ENCODE results near the gene MRFAP1L1. TPM values are rescaled to one million over a fixed set of nuclear protein-coding genes. Genes with fewer than 3 reads are reported as not detected.
A peak's percentile ranks its signal among the peaks of the same experiment; 100 is the strongest.

The MRFAP1L1 gene
- total and polyA plus RNA-seq, 7 experiments from 2014 or later = 24.8 to 160 (median 116) TPM

DNA sequence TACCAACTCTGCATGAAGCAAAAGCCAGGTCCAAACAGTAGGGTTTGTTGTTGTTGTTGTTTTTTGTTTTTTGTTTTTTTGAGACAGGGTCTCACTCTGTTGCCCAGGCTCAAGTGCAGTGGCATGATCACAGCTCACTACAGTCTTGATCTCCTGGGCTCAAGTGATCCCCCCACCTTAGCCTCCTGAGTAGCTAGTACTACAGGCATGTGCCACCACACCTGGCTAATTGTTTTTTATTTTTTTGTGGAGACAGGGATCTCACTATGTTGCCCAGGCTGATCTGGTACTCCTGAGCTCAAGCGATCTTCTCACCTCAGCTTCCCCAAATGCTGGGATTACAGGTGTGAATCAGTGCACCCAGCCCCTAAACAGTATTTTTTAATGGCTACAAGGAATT, 9.8 kb downstream of the MRFAP1L1 start:
- Histone ChIP-seq H3K4me3 (ENCODE audit: low read length) (no peak overlapping the region), H3K4me1 (ENCODE audit: control insufficient read depth in 2 of 2, insufficient read depth in 2 of 2, low read length in 2 of 2) (peaks cover 49 to 61% of the 10 kb centered on the region in 2 donors), H3K36me3 (ENCODE audit: control insufficient read depth in 2 of 3, insufficient read depth in 3 of 3, low read length in 3 of 3) (peaks cover 0 to 17% (median 0%) of the 10 kb centered on the region in 3 experiments), H3K27ac (ENCODE audit: low read depth, low read length) (peak overlapping the region; percentile 39), H3K9me3 (ENCODE audit: control insufficient read depth in 2 of 3, low read length in 3 of 3) (no peaks in the 10 kb centered on the region), H3K27me3 (ENCODE audit: control insufficient read depth in 2 of 2, insufficient read depth in 2 of 2, low read length in 2 of 2) (no peaks in the 10 kb centered on the region)
- Mint-ChIP-seq H3K9me3 (peaks cover 0 to 3% (median 0%) of the 10 kb centered on the region in 11 donors), H3K36me3 (peaks cover 5 to 43% (median 26%) of the 10 kb centered on the region in 5 donors), H3K4me1 (peaks cover 39 to 73% (median 68%) of the 10 kb centered on the region in 7 donors), H3K4me3 (peak overlapping the region in 8 of 10 donors; percentile 42 to 79 (median 68)), H3K27me3 (no peaks in the 10 kb centered on the region), H3K27ac (peak overlapping the region; percentile 72 to 98 (median 90))
- DNase-seq (no peak), ATAC-seq (no peak)
- POLR2A ChIA-PET = interaction anchor here (1.0 to 23.6 kb wide), 6 partner anchors 10 to 368 kb away, joined by 3 to 696 read pairs (median 26); partner anchors contain the start of genes BLOC1S4, GRPEL1 and MRFAP1L1
- intact Hi-C loops (cut with micrococcal nuclease) = loop anchor here in 1 of 2 donors (1.0 kb wide), 1 partner anchor 10 kb away; no protein-coding TSS in a partner anchor
- CTCF ChIA-PET = interaction anchor here (0.6 to 5.3 kb wide), 6 partner anchors 9 to 25 kb away, joined by 3 to 45 read pairs (median 6); no protein-coding TSS in a partner anchor

GRCh38 chr4:6699388-6699787, 10.3 kb downstream of the MRFAP1L1 start:
- peaks cover 0 to 3% (median 0%) of the 10 kb centered on the region in 11 donors for H3K9me3 Mint-ChIP-seq
- H3K4me3 Mint-ChIP-seq = peak overlapping the region; percentile 0 to 79 (median 66)
- Histone ChIP-seq H3K36me3 (ENCODE audit: control insufficient read depth in 2 of 3, insufficient read depth in 3 of 3, low read length in 3 of 3) (peaks cover 0 to 16% (median 0%) of the 10 kb centered on the region in 3 experiments), H3K9me3 (ENCODE audit: control insufficient read depth in 2 of 3, low read length in 3 of 3) (no peaks in the 10 kb centered on the region), H3K27ac (ENCODE audit: low read depth, low read length) (peak overlapping the region; percentile 39), H3K27me3 (ENCODE audit: control insufficient read depth in 2 of 2, insufficient read depth in 2 of 2, low read length in 2 of 2) (no peaks in the 10 kb centered on the region), H3K4me1 (ENCODE audit: control insufficient read depth in 2 of 2, insufficient read depth in 2 of 2, low read length in 2 of 2) (peaks cover 54 to 61% of the 10 kb centered on the region in 2 donors), H3K4me3 (ENCODE audit: low read length) (no peak overlapping the region)
- no peaks in the 10 kb centered on the region for H3K27me3 Mint-ChIP-seq
- intact Hi-C loops (cut with micrococcal nuclease) = loop anchor here in 1 of 2 donors (1.0 kb wide), 1 partner anchor 9 kb away; no protein-coding TSS in a partner anchor
- H3K36me3 Mint-ChIP-seq = peaks cover 3 to 38% (median 21%) of the 10 kb centered on the region in 5 donors
- no peak for ATAC-seq
- peaks cover 41 to 73% (median 68%) of the 10 kb centered on the region in 7 donors for H3K4me1 Mint-ChIP-seq
- DNase-seq = no peak
- ChIA-PET POLR2A (interaction anchor here (1.2 to 23.6 kb wide), 7 partner anchors 9 to 369 kb away, joined by 3 to 696 read pairs (median 9); partner anchors contain the start of genes BLOC1S4, GRPEL1, MRFAP1 and MRFAP1L1), CTCF (interaction anchor here (0.8 to 5.3 kb wide), 7 partner anchors 9 to 174 kb away, joined by 3 to 45 read pairs (median 6); partner anchors contain the start of gene BLOC1S4)
- peak overlapping the region; percentile 72 to 98 (median 90) for H3K27ac Mint-ChIP-seq

GRCh38 chr4:6697131-6697530, 12.5 kb downstream of the MRFAP1L1 start:
- DNase-seq (no peak), ATAC-seq (no peak)
- peak overlapping the region; percentile 7 for H3K4me3 ChIP-seq (ENCODE audit: low read length)
- Mint-ChIP-seq H3K4me1 (peaks cover 55 to 84% (median 76%) of the 10 kb centered on the region in 7 donors), H3K27ac (peak overlapping the region; percentile 93 to 99 (median 97)), H3K4me3 (peak overlapping the region in 7 of 10 donors; percentile 69 to 77 (median 74)), H3K27me3 (no peaks in the 10 kb centered on the region), H3K36me3 (peaks cover 3 to 24% (median 7%) of the 10 kb centered on the region in 5 donors), H3K9me3 (no peaks in the 10 kb centered on the region)
- no peaks in the 10 kb centered on the region for H3K9me3 ChIP-seq (ENCODE audit: control insufficient read depth in 2 of 3, low read length in 3 of 3)
- intact Hi-C loops (cut with micrococcal nuclease) = no loop called here
- H3K27ac ChIP-seq (ENCODE audit: low read depth, low read length) = peak overlapping the region; percentile 77
- H3K36me3 ChIP-seq (ENCODE audit: control insufficient read depth in 2 of 3, insufficient read depth in 3 of 3, low read length in 3 of 3) = no peaks in the 10 kb centered on the region
- CTCF ChIA-PET = interaction anchor here (2.2 to 3.2 kb wide), 2 partner anchors 12 to 22 kb away, joined by 9 to 50 read pairs; partner anchors contain the start of gene MRFAP1L1
- H3K4me1 ChIP-seq (ENCODE audit: control insufficient read depth in 2 of 2, insufficient read depth in 2 of 2, low read length in 2 of 2) = peaks cover 76 to 77% of the 10 kb centered on the region in 2 donors
- no peaks in the 10 kb centered on the region for H3K27me3 ChIP-seq (ENCODE audit: control insufficient read depth in 2 of 2, insufficient read depth in 2 of 2, low read length in 2 of 2)
- POLR2A ChIA-PET = interaction anchor here (1.5 to 23.6 kb wide), 6 partner anchors 10 to 371 kb away, joined by 6 to 696 read pairs (median 210); partner anchors contain the start of genes BLOC1S4, GRPEL1 and MRFAP1L1

- Histone ChIP-seq H3K36me3 (ENCODE audit: control insufficient read depth in 2 of 3, insufficient read depth in 3 of 3, low read length in 3 of 3) (no peaks in the 10 kb centered on the region), H3K4me3 (ENCODE audit: low read length) (peak overlapping the region; percentile 7), H3K27ac (ENCODE audit: low read depth, low read length) (peak overlapping the region; percentile 77), H3K9me3 (ENCODE audit: control insufficient read depth in 2 of 3, low read length in 3 of 3) (no peaks in the 10 kb centered on the region), H3K4me1 (ENCODE audit: control insufficient read depth in 2 of 2, insufficient read depth in 2 of 2, low read length in 2 of 2) (peaks cover 79 to 80% of the 10 kb centered on the region in 2 donors), H3K27me3 (ENCODE audit: control insufficient read depth in 2 of 2, insufficient read depth in 2 of 2, low read length in 2 of 2) (no peaks in the 10 kb centered on the region)
- H3K27me3 Mint-ChIP-seq = no peaks in the 10 kb centered on the region
- CTCF ChIA-PET = interaction anchor here (0.8 to 3.2 kb wide), 5 partner anchors 9 to 24 kb away, joined by 3 to 50 read pairs (median 4); partner anchors contain the start of gene MRFAP1L1
- no peaks in the 10 kb centered on the region for H3K9me3 Mint-ChIP-seq
- ATAC-seq (peak; percentile 58), DNase-seq (no peak)
- POLR2A ChIA-PET = interaction anchor here (1.0 to 19.4 kb wide), 10 partner anchors 8 to 372 kb away, joined by 3 to 552 read pairs (median 13); partner anchors contain the start of genes BLOC1S4, GRPEL1, MRFAP1 and MRFAP1L1
- peaks cover 56 to 86% (median 77%) of the 10 kb centered on the region in 7 donors for H3K4me1 Mint-ChIP-seq
- peak overlapping the region; percentile 42 to 84 (median 74) for H3K4me3 Mint-ChIP-seq
- intact Hi-C loops (cut with micrococcal nuclease) = loop anchor here (1.0 kb wide), 5 partner anchors 8 to 56 kb away; partner anchors contain the start of genes BLOC1S4 (in 1 of the 2), MRFAP1 (in 1 of the 2) and MRFAP1L1 (in 1 of the 2)
- H3K27ac Mint-ChIP-seq = peak overlapping the region; percentile 93 to 99 (median 97)
- peaks cover 3 to 23% (median 7%) of the 10 kb centered on the region in 5 donors for H3K36me3 Mint-ChIP-seq
Measured at GRCh38 chr4:6696611-6697010, 13.1 kb downstream of the MRFAP1L1 start.

DNA sequence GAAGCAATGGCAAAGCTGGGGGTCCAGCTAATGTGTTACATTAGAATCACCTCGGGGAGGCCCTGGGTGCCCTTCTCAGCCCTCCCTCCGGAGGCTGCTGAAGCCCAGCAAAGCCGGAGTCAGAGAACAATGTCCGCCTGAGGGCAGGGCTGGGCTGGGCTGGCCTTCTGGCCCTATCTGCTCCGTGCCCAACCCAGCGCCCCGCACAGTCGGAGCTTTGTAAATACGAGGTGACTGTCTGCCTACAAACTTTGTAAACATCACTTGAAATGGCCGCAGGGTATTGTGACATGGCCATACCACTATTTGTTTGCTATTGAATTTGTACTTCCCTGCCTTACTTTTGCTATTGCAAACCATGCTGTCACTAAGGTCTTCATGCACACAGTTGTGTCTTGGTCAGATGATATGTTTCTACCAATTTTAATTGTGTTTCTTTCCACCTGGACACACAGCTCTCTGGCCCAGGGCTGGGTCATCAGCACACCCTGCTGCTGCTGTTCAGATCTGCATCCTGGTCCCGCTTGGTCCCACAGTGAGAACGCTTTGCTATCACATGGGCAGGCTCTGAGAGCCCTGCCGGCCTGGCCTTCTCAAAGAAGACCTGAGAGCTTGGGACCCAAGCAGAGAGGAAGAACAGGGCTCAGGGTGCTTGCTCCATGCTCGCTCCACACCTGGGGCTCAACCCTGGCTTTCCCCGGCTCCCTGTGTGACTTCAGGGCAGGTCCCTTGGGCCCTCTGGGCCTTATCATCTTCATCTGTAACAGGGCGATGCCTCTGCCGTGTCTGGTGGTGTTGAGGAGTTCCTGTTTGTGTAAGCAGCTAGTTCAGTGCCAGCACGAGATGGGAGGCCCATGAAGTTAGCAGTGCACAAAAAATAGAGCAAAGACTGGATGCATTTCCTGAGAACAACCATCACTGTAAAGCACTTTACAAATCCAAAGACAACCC, 13.7 kb downstream of the MRFAP1L1 start:
- CTCF ChIA-PET = interaction anchor here (0.6 to 3.2 kb wide), 10 partner anchors 8 to 348 kb away, joined by 3 to 50 read pairs (median 4); partner anchors contain the start of gene MRFAP1L1
- ATAC-seq (peak; percentile 89), DNase-seq (peak in 8 of 9 donors; percentile 53 to 82 (median 75))
- H3K27me3 Mint-ChIP-seq = no peaks in the 10 kb centered on the region
- no peaks in the 10 kb centered on the region for H3K36me3 ChIP-seq (ENCODE audit: control insufficient read depth in 2 of 3, insufficient read depth in 3 of 3, low read length in 3 of 3)
- peaks cover 59 to 90% (median 82%) of the 10 kb centered on the region in 7 donors for H3K4me1 Mint-ChIP-seq
- H3K36me3 Mint-ChIP-seq = peaks cover 3 to 20% (median 7%) of the 10 kb centered on the region in 5 donors
- no peaks in the 10 kb centered on the region for H3K27me3 ChIP-seq (ENCODE audit: control insufficient read depth in 2 of 2, insufficient read depth in 2 of 2, low read length in 2 of 2)
- H3K4me3 ChIP-seq (ENCODE audit: low read length) = peak overlapping the region; percentile 17
- no peaks in the 10 kb centered on the region for H3K9me3 Mint-ChIP-seq
- H3K4me3 Mint-ChIP-seq = peak overlapping the region; percentile 42 to 84 (median 74)
- POLR2A ChIA-PET = interaction anchor here (0.6 to 19.4 kb wide), 13 partner anchors 7 to 373 kb away, joined by 3 to 552 read pairs (median 6); partner anchors contain the start of genes BLOC1S4, GRPEL1, MRFAP1 and MRFAP1L1
- peaks cover 84 to 85% of the 10 kb centered on the region in 2 donors for H3K4me1 ChIP-seq (ENCODE audit: control insufficient read depth in 2 of 2, insufficient read depth in 2 of 2, low read length in 2 of 2)
- H3K27ac ChIP-seq (ENCODE audit: low read depth, low read length) = peak overlapping the region; percentile 77
- H3K27ac Mint-ChIP-seq = peak overlapping the region; percentile 93 to 99 (median 97)
- H3K9me3 ChIP-seq (ENCODE audit: control insufficient read depth in 2 of 3, low read length in 3 of 3) = no peaks in the 10 kb centered on the region
- intact Hi-C loops (cut with micrococcal nuclease) = loop anchor here (1.0 kb wide), 5 partner anchors 8 to 56 kb away; partner anchors contain the start of genes BLOC1S4 (in 1 of the 2), MRFAP1 (in 1 of the 2) and MRFAP1L1 (in 1 of the 2)
